Skin epidermis (tissue), 12 donors: ENCODE measurements around the gene FLT4.
"Not testable (repeated sequence)": the region's sequence is repeated elsewhere in the genome, so short reads cannot be mapped to it uniquely, and the experiment has no call there.

Experiments used
- H3K27ac ChIP-seq, 21 experiments: fragments of 200-600 bp; sonication (generic) in 11 of 21; one replicate each; pipeline ENCODE4 v1.5.0; 2020; ENCODE audit warnings: mild to moderate bottlenecking in 3 of 21, inconsistent platforms in 2 of 21, moderate library complexity in 2 of 21
- H3K4me3 ChIP-seq, 7 experiments: fragments of 200-600 bp; sonication (generic) in 2 of 7; one replicate each; pipeline ENCODE4 v1.5.0; 2020; ENCODE audit warnings: inconsistent platforms in 2 of 7, mild to moderate bottlenecking in 2 of 7, moderate library complexity in 1 of 7

The FLT4 gene

GRCh38 chr5:180649297-180650039 lies at the start of gene FLT4:
TSS of gene FLT4 (minus strand) at chr5:180649600. CDS start at chr5:180649545, 55 bp downstream.
- peak within 1 kb of the TSS in 2 of 21 experiments; percentile 28 to 62 for H3K27ac ChIP-seq
- H3K4me3 ChIP-seq, result peak within 1 kb of the TSS; percentile 18 to 38 (median 27)

DNA sequence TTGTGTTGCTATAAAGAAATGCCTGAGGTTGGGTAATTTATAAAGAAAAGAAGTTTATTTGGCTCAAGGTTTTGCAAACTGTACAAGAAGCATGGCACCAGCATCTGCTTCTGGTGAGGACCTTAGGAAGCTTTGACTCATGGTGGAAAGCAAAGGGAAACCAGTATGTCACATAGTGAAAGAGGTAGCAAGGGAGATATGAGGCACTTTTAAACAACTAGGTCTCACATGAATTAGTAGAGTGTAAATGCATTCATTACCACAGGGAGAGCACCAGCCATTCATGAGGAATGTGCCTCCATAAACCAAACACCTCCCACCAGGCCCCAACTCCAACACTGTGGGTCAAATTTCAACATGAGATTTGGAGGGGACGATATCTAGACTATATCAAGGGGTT lies 49.6 kb upstream of the FLT4 start:
- Histone ChIP-seq H3K27ac (no peak overlapping the region), H3K4me3 (no peak overlapping the region)

GRCh38 chr5:180696116-180696515 lies 46.7 kb upstream of the FLT4 start:
- Histone ChIP-seq H3K27ac (no peak overlapping the region), H3K4me3 (no peak overlapping the region)

DNA sequence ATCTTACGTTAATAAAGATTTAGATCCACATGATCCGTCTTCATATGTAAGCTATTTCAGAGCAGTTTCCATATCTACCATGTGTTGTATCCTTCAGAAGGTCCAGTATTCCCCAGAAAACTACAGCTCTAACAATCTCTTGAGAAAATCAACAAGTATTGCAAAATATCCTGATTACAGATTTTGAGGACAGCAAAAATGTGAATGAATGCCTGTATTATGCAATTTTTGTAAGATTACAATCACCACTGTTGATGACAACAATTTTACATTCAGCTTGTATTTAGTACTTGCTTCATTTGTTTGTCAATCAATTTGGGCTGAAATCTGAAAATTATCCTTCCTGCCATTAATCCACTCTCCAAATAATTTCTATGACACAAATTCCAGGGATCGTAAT lies 43.0 kb upstream of the FLT4 start:
- Histone ChIP-seq H3K4me3 (no peak overlapping the region), H3K27ac (no peak overlapping the region)

DNA sequence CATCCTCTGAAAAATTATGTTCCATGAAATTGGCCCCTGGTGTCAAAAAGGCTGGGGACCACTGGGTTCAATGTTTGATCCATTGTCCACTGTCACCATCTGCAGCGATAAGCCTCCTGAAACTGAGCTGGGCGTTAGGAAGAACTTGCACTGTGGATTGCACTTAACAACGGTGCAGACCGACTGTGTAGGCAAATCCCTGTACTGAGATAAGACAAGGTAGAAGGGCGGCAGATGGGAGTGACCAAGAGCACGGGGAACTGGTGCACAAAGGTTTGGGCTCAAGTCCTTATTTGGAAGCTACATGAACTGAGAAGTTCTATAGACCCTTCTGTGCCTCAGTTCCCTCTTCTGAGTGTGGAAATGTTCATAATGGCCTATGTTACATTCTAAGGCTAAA lies 41.6 kb upstream of the FLT4 start:
- Histone ChIP-seq H3K27ac (no peak overlapping the region), H3K4me3 (no peak overlapping the region)

DNA sequence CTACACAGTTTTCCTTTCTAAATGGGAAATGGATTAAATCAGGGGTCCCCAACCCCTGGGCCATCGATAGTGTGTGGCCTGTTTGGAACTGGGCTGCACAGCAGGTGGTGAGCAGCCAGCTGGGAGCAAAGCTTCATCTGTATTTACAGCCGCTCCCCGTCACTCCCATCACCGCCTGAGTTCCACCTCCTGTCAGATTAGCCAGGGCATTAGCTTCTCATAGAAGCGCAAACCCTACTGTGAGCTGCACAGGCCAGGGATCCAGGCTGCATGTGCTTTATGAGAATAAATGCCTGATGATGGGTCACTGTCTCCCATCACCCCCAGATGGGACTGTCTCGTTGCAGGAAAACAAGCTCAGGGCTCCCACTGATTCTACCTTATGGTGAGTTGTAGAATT lies 41.2 kb upstream of the FLT4 start:
- H3K27ac ChIP-seq, result no peak overlapping the region
- H3K4me3 ChIP-seq, result no peak overlapping the region

DNA sequence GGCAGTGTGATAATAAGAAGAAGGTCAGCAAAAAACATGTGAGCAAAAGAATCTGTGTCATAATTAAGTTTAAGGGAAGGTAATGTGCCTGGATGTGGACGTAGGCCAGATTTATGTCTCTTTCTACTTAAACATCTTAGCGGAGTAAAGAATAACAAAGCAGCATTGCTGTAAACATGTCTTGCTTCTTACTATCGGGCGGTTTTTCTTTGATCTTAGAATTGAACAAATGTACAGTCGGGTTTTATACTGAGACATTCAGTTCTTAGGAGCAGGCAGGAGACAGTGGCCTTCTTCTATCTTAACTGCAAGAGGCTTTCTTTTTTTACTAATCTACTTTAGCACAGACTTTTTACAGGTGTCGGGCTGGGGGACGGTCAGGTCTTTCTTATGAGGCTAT lies 40.4 kb upstream of the FLT4 start:
- no peak overlapping the region for H3K4me3 ChIP-seq
- peak overlapping the region in 1 of 21 experiments; percentile 32 for H3K27ac ChIP-seq

DNA sequence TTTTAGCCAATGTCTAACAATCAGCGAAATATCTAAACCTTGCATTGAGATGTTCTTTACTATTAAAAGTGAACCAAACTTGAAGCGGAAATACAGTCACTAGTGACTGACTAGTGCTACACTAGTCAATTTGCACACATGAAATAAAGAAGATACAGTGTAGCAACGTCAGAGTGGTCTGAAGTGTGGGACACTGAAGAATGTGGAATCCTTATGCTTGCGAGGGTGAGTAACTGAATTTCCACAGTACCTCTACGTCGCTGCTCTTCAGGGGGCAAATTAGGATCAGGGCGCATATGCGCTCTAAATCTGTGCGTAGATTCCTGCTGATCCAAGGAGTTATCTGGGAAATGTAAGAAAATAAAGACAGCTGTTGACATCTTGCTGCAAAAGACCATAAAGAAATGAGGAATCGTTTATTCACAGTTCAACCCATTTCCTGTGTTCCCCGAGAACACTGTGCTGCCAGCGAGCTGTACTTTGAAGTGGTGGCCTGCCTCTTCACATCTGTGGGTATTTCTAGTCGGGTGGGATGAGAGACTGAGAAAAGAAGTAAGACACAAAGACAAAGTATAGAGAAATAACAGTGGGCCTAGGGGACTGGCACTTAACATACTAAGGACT lies 39.8 kb upstream of the FLT4 start:
- Histone ChIP-seq H3K4me3 (no peak overlapping the region), H3K27ac (peak overlapping the region in 4 of 21 experiments; percentile 17 to 56 (median 42))

DNA sequence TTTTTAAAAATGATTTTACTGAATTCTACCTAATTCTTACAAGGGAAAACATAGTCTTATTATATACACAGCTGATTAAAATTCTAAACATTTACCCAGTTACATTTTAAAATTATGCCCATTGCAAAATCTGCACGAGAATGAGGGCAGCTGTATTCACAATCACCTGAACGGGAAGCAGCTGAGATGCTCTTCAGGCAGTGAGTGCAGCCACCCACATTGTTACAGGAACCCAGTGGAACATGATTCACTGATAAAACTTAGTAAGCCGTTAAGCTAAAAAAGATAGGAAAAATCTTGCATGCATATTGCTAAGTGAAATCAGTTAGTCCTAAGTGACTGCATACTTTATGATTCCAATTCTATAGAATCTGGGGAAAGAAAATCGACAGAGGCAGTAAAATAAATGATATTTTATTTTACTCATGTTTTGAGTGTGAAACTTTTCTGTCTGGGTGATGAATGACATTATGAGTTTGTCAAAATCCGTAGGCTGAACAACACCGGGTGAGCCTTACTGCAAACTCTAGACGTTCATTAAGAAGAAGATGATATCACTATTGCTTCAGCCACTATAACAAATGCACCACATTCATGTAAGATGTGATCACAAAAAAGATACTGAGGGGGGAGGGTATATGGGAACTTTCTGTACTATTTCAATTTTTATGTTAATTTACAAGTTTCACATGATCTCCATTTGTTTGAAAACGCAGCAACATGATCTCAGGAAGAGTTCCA lies 39.1 kb upstream of the FLT4 start:
- H3K27ac ChIP-seq, result peak overlapping the region in 4 of 21 experiments; percentile 17 to 56 (median 42)
- H3K4me3 ChIP-seq, result no peak overlapping the region

- H3K27ac ChIP-seq, H3K4me3 ChIP-seq: not testable (repeated sequence)
These were observed 37.4 kb upstream of the FLT4 start for GRCh38 chr5:180686799-180687198.

GRCh38 chr5:180684623-180685161 lies 35.3 kb upstream of the FLT4 start:
- Histone ChIP-seq H3K27ac (no peak overlapping the region), H3K4me3 (no peak overlapping the region)

DNA sequence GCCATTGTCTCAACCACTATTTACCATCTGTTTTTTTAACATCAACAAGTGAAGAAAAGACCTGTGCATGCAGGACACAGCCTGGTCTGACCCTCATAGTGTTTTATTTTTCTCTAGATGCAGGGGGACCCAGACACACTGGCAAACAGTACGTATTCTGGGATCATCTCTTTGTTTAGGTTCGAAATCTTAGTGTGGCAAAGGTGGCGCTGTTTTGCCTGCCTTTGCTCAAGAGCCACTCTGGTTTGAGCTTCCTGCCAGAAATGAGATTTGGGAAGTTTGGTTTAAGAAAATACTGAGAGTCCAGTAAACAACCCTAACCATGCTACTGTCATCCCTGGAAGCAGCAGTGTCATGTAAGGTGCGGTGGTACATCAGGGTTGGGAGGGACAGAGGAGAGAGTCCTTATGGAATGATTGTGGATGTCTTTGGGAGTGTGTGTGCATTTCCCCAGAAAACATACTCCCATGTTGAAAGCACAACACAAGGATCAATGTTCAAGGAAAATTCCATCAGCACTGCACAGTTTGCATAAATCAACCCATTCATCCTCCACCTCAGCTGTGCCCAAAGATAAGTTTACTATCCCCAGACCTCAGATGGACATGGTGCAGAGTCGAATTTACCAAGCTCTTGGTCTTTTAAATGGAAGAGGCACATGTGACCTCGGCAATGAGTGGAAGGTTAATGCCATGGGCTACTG lies 34.0 kb upstream of the FLT4 start:
- Histone ChIP-seq H3K27ac (no peak overlapping the region), H3K4me3 (no peak overlapping the region)

- Histone ChIP-seq H3K27ac (no peak overlapping the region), H3K4me3 (no peak overlapping the region)
These were observed 33.2 kb upstream of the FLT4 start for GRCh38 chr5:180682560-180682959.

DNA sequence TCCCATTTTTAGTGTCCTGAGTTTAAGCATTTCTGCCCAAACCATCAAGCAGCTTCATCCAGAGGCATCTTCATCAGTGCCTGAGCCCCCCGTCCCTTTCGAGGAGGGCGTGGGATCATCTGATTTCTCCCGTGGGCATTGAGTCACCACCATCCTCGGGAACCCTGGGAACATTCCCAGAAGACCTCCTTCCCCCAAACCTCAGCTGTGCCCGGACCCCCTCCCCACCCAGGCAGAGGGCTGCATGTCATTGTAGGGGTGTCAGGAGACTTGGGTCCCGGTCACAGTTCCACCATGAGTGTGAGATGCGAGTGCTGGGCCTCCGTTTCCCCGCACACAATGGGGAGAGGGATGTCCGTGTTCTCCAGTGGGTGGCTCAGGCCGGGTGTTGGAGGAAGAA lies 32.6 kb upstream of the FLT4 start:
- H3K27ac ChIP-seq, H3K4me3 ChIP-seq: not testable (repeated sequence)

- H3K27ac ChIP-seq, H3K4me3 ChIP-seq: not testable (repeated sequence)
These were observed 28.9 kb upstream of the FLT4 start for GRCh38 chr5:180678319-180678718.

GRCh38 chr5:180675036-180675635 lies 25.7 kb upstream of the FLT4 start:
- Histone ChIP-seq H3K27ac (no peak overlapping the region), H3K4me3 (no peak overlapping the region)

- peak overlapping the region in 1 of 7 experiments; percentile 5 for H3K4me3 ChIP-seq
- H3K27ac ChIP-seq, result not testable (repeated sequence)
These were observed 24.7 kb upstream of the FLT4 start for GRCh38 chr5:180674090-180674475.

- H3K4me3 ChIP-seq, result peak overlapping the region in 1 of 7 experiments; percentile 5
- H3K27ac ChIP-seq, result no peak overlapping the region
These were observed 24.1 kb upstream of the FLT4 start for GRCh38 chr5:180673371-180674089.

DNA sequence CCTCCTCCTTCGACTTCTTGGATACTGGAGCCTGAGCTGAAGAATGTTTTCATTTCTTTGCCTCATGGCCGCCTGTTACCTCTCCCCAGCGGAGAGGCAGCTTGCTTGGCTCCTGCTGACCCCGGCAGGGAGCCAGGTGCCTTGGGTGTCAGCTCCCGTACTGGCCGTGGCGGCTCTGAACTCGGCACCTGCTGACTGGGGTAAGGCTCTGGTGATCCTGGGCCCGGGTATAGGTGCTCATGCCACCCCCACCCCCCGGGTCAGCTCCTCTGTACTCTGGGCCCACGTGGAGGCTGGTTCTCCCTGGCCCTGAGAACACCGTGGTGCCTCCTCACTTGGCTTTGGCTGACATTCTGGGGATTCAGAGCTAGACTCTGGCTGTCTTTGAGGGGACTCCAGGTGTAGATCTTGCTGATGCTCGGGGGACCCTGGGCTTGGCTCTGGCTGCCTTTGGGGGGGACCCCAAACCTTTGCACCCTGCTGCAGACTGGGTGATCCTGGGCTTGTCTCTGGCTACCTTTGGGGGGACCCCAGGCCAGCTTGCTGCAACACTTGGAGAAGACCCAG lies 22.6 kb upstream of the FLT4 start:
- not testable (repeated sequence) for H3K4me3 ChIP-seq, H3K27ac ChIP-seq
